GM21390 (cell line): ENCODE measurements around the gene PDCD6IP.
"Not testable (repeated sequence)": the region's sequence is repeated elsewhere in the genome, so short reads cannot be mapped to it uniquely, and the experiment has no call there.

Experiments used
- ATAC-seq: cut with Tn5 transposase; IDR thresholded peaks from one replicate; pipeline ENCODE4 v1.9.1; 2021; ENCODE audit not compliant: unreplicated experiment

Gene PDCD6IP

GRCh38 chr3:33848624-33849347 is 50.4 kb downstream of the PDCD6IP start:
- ATAC-seq, result no peak

GRCh38 chr3:33850599-33850998 is 52.2 kb downstream of the PDCD6IP start:
- not testable (repeated sequence) for ATAC-seq

- not testable (repeated sequence) for ATAC-seq
Measured at GRCh38 chr3:33855407-33855806, 57.0 kb downstream of the PDCD6IP start.

- ATAC-seq, result no peak
Measured at GRCh38 chr3:33855884-33856546, 57.6 kb downstream of the PDCD6IP start.

GRCh38 chr3:33857701-33858100 is 59.3 kb downstream of the PDCD6IP start:
- ATAC-seq, result not testable (repeated sequence)

GRCh38 chr3:33858131-33858530 is 59.7 kb downstream of the PDCD6IP start:
- no peak for ATAC-seq

- no peak for ATAC-seq
Measured at GRCh38 chr3:33860373-33861050, 62.1 kb downstream of the PDCD6IP start.

GRCh38 chr3:33865133-33865532 is 66.7 kb downstream of the PDCD6IP start:
- no peak for ATAC-seq

- ATAC-seq, result no peak
Measured at GRCh38 chr3:33868309-33868708, 69.9 kb downstream of the PDCD6IP start.

- no peak for ATAC-seq
Measured at GRCh38 chr3:33869977-33870376, 71.5 kb downstream of the PDCD6IP start.

- ATAC-seq, result no peak
Measured at GRCh38 chr3:33874815-33875214, 76.4 kb downstream of the PDCD6IP start.

GRCh38 chr3:33875680-33876079 is 77.2 kb downstream of the PDCD6IP start:
- ATAC-seq, result no peak

GRCh38 chr3:33877187-33877586 is 78.8 kb downstream of the PDCD6IP start:
- no peak for ATAC-seq

- ATAC-seq, result no peak
Measured at GRCh38 chr3:33879540-33879939, 81.1 kb downstream of the PDCD6IP start.

GRCh38 chr3:33881156-33882064 is 83.0 kb downstream of the PDCD6IP start:
- no peak for ATAC-seq

GRCh38 chr3:33882296-33882695 is 83.9 kb downstream of the PDCD6IP start:
- no peak for ATAC-seq

- no peak for ATAC-seq
Measured at GRCh38 chr3:33883538-33883950, 85.1 kb downstream of the PDCD6IP start.

GRCh38 chr3:33883951-33884561 is 85.6 kb downstream of the PDCD6IP start:
- no peak for ATAC-seq

- ATAC-seq, result no peak
Measured at GRCh38 chr3:33884701-33885100, 86.3 kb downstream of the PDCD6IP start.

- ATAC-seq, result no peak
Measured at GRCh38 chr3:33885496-33885895, 87.1 kb downstream of the PDCD6IP start.

- ATAC-seq, result no peak
Measured at GRCh38 chr3:33886015-33886414, 87.6 kb downstream of the PDCD6IP start.
